Activated CD4-positive, alpha-beta memory T cell treated with anti-CD3 and anti-CD28 coated beads for 36 hours (primary cell): ENCODE measurements around the gene IL2RA. TPM values are rescaled to one million over a fixed set of nuclear protein-coding genes. Genes with fewer than 3 reads are reported as not detected.
A peak's percentile ranks its signal among the peaks of the same experiment; 100 is the strongest.

Experiments
- CTCF ChIA-PET: fragments of 350-600 bp; sonication (Branson Sonifier 250); formaldehyde crosslinking; loops from one replicate; lab custom pipeline; 2021; ENCODE audit warnings: antibody characterized with exemption, inconsistent platforms; lab: Charles Lee
- POLR2A ChIA-PET: fragments of 350-600 bp; sonication (Branson Sonifier 250); formaldehyde crosslinking; loops from one replicate; lab custom pipeline; 2021; ENCODE audit warnings: antibody characterized with exemption; lab: Charles Lee
- DNase-seq: peaks from one replicate; pipeline ENCODE4 v3.0.0-alpha.2; 2020
- H3K27ac Mint-ChIP-seq: one replicate; pipeline ENCODE4 v1.8.0; 2021; ENCODE audit warnings: mixed read lengths
- H3K27me3 Mint-ChIP-seq: one replicate; pipeline ENCODE4 v1.8.0; 2021; ENCODE audit warnings: mixed read lengths
- H3K36me3 Mint-ChIP-seq: one replicate; pipeline ENCODE4 v1.8.0; 2021; ENCODE audit warnings: mixed read lengths
- H3K4me1 Mint-ChIP-seq: one replicate; pipeline ENCODE4 v1.8.0; 2021; ENCODE audit warnings: low read depth, mixed read lengths
- H3K4me3 Mint-ChIP-seq: one replicate; pipeline ENCODE4 v1.8.0; 2021; ENCODE audit warnings: mild to moderate bottlenecking, mixed read lengths
- H3K9me3 Mint-ChIP-seq: one replicate; pipeline ENCODE4 v1.8.0; 2021; ENCODE audit warnings: mixed read lengths
- intact Hi-C: fragments of 100-400 bp; cut with micrococcal nuclease; formaldehyde crosslinking; loops from one replicate; pipeline ENCODE4 v1.15.1; 2023
- total RNA-seq, 2 experiments: library from RNA; stranded (reverse); gene quantifications; one replicate each; pipeline ENCODE4 v1.2.3, GENCODE V29; 2021

Gene IL2RA
- total RNA-seq, 2 experiments from 2014 or later, result 961 to 988 TPM

- ChIA-PET POLR2A (interaction anchor here (0.7 to 2.5 kb wide), 5 partner anchors 14 to 108 kb away, joined by 3 to 12 read pairs (median 3); partner anchors contain the start of genes ANKRD16 and FBH1), CTCF (interaction anchor here (0.5 to 1.7 kb wide), 6 partner anchors 27 to 267 kb away, joined by 3 to 7 read pairs (median 4); partner anchors contain the start of genes ANKRD16 and FBH1)
- Mint-ChIP-seq H3K9me3 (no peaks in the 10 kb centered on the region), H3K4me3 (peak within 1 kb of the TSS; percentile 91), H3K27me3 (no peaks in the 10 kb centered on the region), H3K4me1 (peaks cover 30% of the 10 kb centered on the region), H3K27ac (peak within 1 kb of the TSS; percentile 93), H3K36me3 (no peaks in the 10 kb centered on the region)
- DNase-seq, result peak; percentile 93
- intact Hi-C loops, result loop anchor here (2.0 to 10.0 kb wide), 8 partner anchors 37 to 683 kb away; partner anchors contain the start of genes FBH1 and GDI2
Measured at GRCh38 chr10:5977471-5978229, 84.5 kb downstream of the IL2RA start, which contains the start of gene IL15RA. IL15RA (minus strand) TSS chr10:5977543; CDS start chr10:5977492, 51 bp downstream.

DNA sequence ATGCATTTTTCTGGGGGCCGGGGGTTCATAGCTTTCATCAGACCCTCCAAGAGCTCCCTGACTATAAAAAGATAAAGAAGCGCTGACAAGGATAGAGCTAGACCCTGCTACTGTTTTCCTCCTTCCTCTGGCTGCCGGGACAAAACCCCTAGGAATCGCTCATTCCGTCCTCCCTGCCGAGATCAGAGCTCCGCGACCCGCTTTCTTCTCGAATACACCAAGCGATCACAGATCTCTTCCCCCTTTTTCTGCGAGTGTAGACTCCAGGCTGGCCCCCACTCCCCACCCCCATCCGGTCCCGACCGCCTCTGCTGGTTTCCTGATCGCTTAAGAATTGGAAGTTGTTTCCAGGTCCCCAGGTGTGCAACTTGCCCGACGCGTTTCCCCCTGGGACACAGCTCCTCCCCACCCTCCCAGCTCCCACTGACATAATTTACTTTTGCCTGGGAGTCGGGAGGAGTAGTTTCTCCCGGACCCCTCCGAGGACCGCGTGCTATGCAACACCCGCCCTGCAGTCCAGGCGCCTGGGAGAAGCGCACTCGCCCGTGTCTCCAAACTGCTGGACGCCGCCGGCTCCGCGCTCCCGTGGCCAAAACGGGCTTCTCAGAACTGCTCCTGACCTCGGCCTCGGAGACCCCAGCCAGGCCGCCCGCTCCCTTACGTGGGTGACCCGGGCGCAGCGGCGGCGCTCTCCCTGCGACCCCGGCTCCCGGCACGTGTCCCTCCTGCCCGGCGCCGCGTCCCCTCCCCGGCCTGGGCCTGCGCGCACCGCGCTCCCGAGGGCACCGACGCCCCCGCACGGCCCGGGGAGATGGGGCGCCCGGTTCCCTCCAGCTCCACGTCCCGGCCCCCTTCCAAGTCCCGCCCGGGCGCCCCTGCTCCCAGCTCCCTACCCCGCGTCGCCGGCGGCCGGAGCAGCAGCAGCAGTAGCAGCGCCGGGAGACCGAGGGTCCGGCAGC lies 85.4 kb downstream of the IL2RA start:
- Mint-ChIP-seq H3K4me3 (peak overlapping the region; percentile 91), H3K9me3 (no peaks in the 10 kb centered on the region), H3K36me3 (no peaks in the 10 kb centered on the region), H3K27me3 (no peaks in the 10 kb centered on the region), H3K27ac (peak overlapping the region; percentile 93), H3K4me1 (peaks cover 35% of the 10 kb centered on the region)
- ChIA-PET CTCF (interaction anchor here (0.5 to 2.3 kb wide), 11 partner anchors 11 to 114 kb away, joined by 3 to 11 read pairs (median 4); partner anchors contain the start of genes ANKRD16 and FBH1), POLR2A (interaction anchor here (0.8 to 2.5 kb wide), 11 partner anchors 15 to 164 kb away, joined by 3 to 12 read pairs (median 4); partner anchors contain the start of genes ANKRD16, FBH1 and GDI2)
- peak; percentile 66 for DNase-seq
- intact Hi-C loops, result loop anchor here (1.0 to 10.0 kb wide), 10 partner anchors 27 to 682 kb away; partner anchors contain the start of genes FBH1 and GDI2

GRCh38 chr10:5975641-5976473 lies 86.3 kb downstream of the IL2RA start:
- Mint-ChIP-seq H3K36me3 (no peaks in the 10 kb centered on the region), H3K9me3 (no peaks in the 10 kb centered on the region), H3K27me3 (no peaks in the 10 kb centered on the region), H3K27ac (peak overlapping the region; percentile 93), H3K4me3 (peak overlapping the region; percentile 91), H3K4me1 (peaks cover 44% of the 10 kb centered on the region)
- CTCF ChIA-PET, result interaction anchor here (0.6 to 2.3 kb wide), 9 partner anchors 12 to 115 kb away, joined by 3 to 11 read pairs (median 4); partner anchors contain the start of genes ANKRD16 and FBH1
- POLR2A ChIA-PET, result interaction anchor here (0.8 to 2.5 kb wide), 10 partner anchors 29 to 163 kb away, joined by 3 to 12 read pairs (median 4); partner anchors contain the start of genes ANKRD16, FBH1 and GDI2
- DNase-seq, result peak; percentile 85
- intact Hi-C loops, result loop anchor here (1.0 to 10.0 kb wide), 10 partner anchors 27 to 681 kb away; partner anchors contain the start of genes FBH1 and GDI2

DNA sequence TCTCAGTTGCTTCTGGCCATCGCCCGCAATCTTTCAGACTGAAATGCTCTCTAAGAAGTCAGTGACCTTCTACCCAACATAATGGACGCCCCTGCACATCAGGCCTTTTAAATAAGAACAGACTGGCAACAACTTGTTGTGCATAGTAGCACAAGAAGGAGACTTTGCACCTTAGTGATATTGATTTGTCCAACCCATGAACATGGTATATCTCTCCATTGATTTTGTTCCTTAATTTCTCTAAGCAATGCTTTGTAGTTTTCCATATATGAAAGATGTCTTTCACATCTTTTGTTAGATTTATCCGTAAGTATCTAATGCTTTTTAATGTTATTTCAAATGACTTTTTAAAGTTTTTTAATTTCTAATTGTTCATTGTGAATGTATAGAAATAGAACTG lies 89.1 kb downstream of the IL2RA start:
- intact Hi-C loops, result loop anchor here (10.0 kb wide), 1 partner anchor 678 kb away; no protein-coding TSS in a partner anchor
- no peak overlapping the region for H3K27ac Mint-ChIP-seq
- no peaks in the 10 kb centered on the region for H3K27me3 Mint-ChIP-seq
- H3K4me3 Mint-ChIP-seq, result no peak overlapping the region
- H3K9me3 Mint-ChIP-seq, result no peaks in the 10 kb centered on the region
- DNase-seq, result no peak
- H3K36me3 Mint-ChIP-seq, result peaks cover 7% of the 10 kb centered on the region
- peaks cover 53% of the 10 kb centered on the region for H3K4me1 Mint-ChIP-seq
- CTCF ChIA-PET, result no interaction called here
- POLR2A ChIA-PET, result no interaction called here

DNA sequence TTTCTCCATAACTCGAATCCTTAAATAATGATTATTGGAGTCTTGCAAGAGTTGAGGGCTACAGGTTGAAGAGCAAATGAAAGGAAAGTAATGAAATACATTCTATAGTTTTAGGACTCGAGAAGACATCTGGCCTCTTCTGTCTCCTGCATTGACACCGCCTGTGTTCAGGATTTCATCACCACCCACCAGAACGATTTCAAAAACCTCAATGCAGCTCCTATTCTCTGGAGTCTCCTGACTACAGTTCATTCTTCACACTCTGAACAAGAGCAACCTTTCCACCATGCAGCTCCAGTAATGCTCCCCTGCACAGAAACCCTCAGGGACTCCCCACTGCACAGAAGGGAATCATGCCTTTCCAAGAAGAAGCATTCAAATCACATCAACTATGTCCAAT lies 90.3 kb downstream of the IL2RA start:
- CTCF ChIA-PET, result interaction anchor here (0.7 to 1.7 kb wide), 2 partner anchors 42 to 430 kb away, joined by 3 to 4 read pairs; no protein-coding TSS in a partner anchor
- H3K27me3 Mint-ChIP-seq, result no peaks in the 10 kb centered on the region
- intact Hi-C loops, result loop anchor here (10.0 kb wide), 1 partner anchor 677 kb away; no protein-coding TSS in a partner anchor
- no peaks in the 10 kb centered on the region for H3K9me3 Mint-ChIP-seq
- peak overlapping the region; percentile 82 for H3K27ac Mint-ChIP-seq
- DNase-seq, result no peak
- H3K36me3 Mint-ChIP-seq, result peaks cover 7% of the 10 kb centered on the region
- H3K4me3 Mint-ChIP-seq, result no peak overlapping the region
- H3K4me1 Mint-ChIP-seq, result peaks cover 53% of the 10 kb centered on the region
- POLR2A ChIA-PET, result interaction anchor here (0.6 to 1.3 kb wide), 4 partner anchors 78 to 125 kb away, joined by 3 to 5 read pairs (median 3); no protein-coding TSS in a partner anchor

DNA sequence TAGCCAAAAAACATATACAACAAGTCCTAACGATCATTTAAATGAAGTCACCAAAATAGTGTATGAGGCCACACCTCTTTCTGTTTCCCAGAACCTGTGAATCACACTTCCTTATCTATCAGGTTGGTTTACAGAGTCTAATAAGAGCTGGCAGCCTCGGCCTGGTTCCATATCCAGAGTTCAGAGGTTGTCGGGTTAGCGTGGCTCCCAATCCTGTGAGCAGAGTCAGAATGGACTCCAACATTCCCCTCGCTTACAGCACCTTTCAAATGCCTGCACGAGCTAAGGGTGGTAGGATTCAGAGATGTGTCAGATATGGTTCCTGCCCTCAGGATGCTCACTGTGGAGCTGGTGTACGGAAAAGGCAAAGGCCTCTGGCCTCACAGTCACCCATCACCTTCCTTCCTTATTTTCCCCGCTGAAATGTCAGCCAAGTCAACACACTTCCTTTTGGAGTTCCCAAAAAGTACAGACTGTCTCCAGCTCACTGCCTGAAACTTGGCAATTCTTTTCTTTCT lies 90.8 kb downstream of the IL2RA start:
- Mint-ChIP-seq H3K4me3 (no peak overlapping the region), H3K4me1 (peaks cover 52% of the 10 kb centered on the region), H3K9me3 (no peaks in the 10 kb centered on the region), H3K27me3 (no peaks in the 10 kb centered on the region), H3K36me3 (peaks cover 7% of the 10 kb centered on the region), H3K27ac (peak overlapping the region; percentile 82)
- peak; percentile 57 for DNase-seq
- intact Hi-C loops, result loop anchor here (10.0 kb wide), 1 partner anchor 677 kb away; no protein-coding TSS in a partner anchor
- ChIA-PET CTCF (interaction anchor here (0.7 to 1.7 kb wide), 2 partner anchors 42 to 431 kb away, joined by 3 to 4 read pairs; no protein-coding TSS in a partner anchor), POLR2A (interaction anchor here (0.6 to 1.3 kb wide), 4 partner anchors 78 to 124 kb away, joined by 3 to 5 read pairs (median 3); no protein-coding TSS in a partner anchor)

DNA sequence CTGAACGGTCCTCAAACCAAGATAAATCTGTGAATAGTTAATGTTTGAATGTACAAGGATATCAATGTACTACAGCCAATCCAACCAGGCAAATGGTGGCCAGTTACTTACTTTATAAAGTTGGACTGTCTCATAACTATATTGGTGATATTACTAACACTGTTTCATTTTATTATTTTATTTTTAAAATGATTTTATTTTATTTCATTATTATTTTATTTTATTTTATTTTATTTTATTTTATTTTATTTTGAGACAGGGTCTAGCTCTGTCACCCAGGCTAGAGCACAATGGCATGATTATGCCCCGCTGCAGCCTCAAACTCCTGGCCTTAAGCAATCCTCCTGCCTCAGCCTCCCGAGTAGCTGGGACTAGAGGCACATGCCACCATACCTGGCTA lies 91.6 kb downstream of the IL2RA start:
- Mint-ChIP-seq H3K36me3 (peaks cover 7% of the 10 kb centered on the region), H3K27me3 (no peaks in the 10 kb centered on the region), H3K9me3 (no peaks in the 10 kb centered on the region), H3K4me3 (no peak overlapping the region), H3K4me1 (peaks cover 45% of the 10 kb centered on the region), H3K27ac (peak overlapping the region; percentile 82)
- ChIA-PET CTCF (interaction anchor here (1.7 kb wide), 1 partner anchor 43 kb away, joined by 4 read pairs; no protein-coding TSS in a partner anchor), POLR2A (interaction anchor here (0.6 to 1.3 kb wide), 3 partner anchors 80 to 190 kb away, joined by 3 to 5 read pairs (median 3); no protein-coding TSS in a partner anchor)
- no peak for DNase-seq
- intact Hi-C loops, result loop anchor here (10.0 kb wide), 1 partner anchor 676 kb away; no protein-coding TSS in a partner anchor

GRCh38 chr10:5970066-5970465 lies 92.1 kb downstream of the IL2RA start:
- Mint-ChIP-seq H3K27ac (peak overlapping the region; percentile 8), H3K9me3 (no peaks in the 10 kb centered on the region), H3K4me1 (peaks cover 40% of the 10 kb centered on the region), H3K27me3 (no peaks in the 10 kb centered on the region), H3K36me3 (peaks cover 7% of the 10 kb centered on the region), H3K4me3 (no peak overlapping the region)
- ChIA-PET CTCF (no interaction called here), POLR2A (interaction anchor here (0.6 kb wide), 2 partner anchors 102 to 189 kb away, joined by 3 read pairs; no protein-coding TSS in a partner anchor)
- DNase-seq, result no peak
- intact Hi-C loops, result loop anchor here (10.0 kb wide), 1 partner anchor 675 kb away; no protein-coding TSS in a partner anchor

- Mint-ChIP-seq H3K27me3 (no peaks in the 10 kb centered on the region), H3K36me3 (peaks cover 7% of the 10 kb centered on the region), H3K4me1 (peaks cover 32% of the 10 kb centered on the region), H3K27ac (no peak overlapping the region), H3K9me3 (no peaks in the 10 kb centered on the region), H3K4me3 (no peak overlapping the region)
- POLR2A ChIA-PET, result no interaction called here
- intact Hi-C loops, result no loop called here
- CTCF ChIA-PET, result no interaction called here
- DNase-seq, result no peak
Measured at GRCh38 chr10:5968681-5969453, 93.3 kb downstream of the IL2RA start.
